Lower lobe of right lung (tissue), 2 donors: ENCODE results near the gene MRPS23. TPM values are rescaled to one million over a fixed set of nuclear protein-coding genes. Genes with fewer than 3 reads are reported as not detected.

Experiments used
- ATAC-seq, 2 donors: fragments of 200-7000 bp; cut with Tn5 transposase; one replicate each; pipeline ENCODE4 v1.9.1; 2020 to 2022; ENCODE audit warnings: mild to moderate bottlenecking in 2 of 2, moderate library complexity in 2 of 2
- DNase-seq: peaks from one replicate; pipeline ENCODE4 v3.0.0-alpha.2; 2020
- H3K27ac ChIP-seq: fragments of 200-600 bp; one replicate; pipeline ENCODE4 v1.8.0; 2022
- H3K27me3 ChIP-seq: fragments of 200-600 bp; one replicate; pipeline ENCODE4 v1.8.0; 2022; ENCODE audit warnings: low read depth
- H3K36me3 ChIP-seq: fragments of 200-600 bp; one replicate; pipeline ENCODE4 v1.8.0; 2022; ENCODE audit warnings: mild to moderate bottlenecking
- H3K4me1 ChIP-seq: fragments of 200-600 bp; one replicate; pipeline ENCODE4 v1.8.0; 2022
- H3K4me3 ChIP-seq: fragments of 200-600 bp; one replicate; pipeline ENCODE4 v1.8.0; 2022; ENCODE audit warnings: mild to moderate bottlenecking
- H3K9me3 ChIP-seq: fragments of 200-600 bp; one replicate; pipeline ENCODE4 v1.8.0; 2022
- intact Hi-C: fragments of 100-400 bp; cut with DNase I; formaldehyde crosslinking; loops from one replicate; pipeline ENCODE4 v1.11.0; 2022
- total RNA-seq: library from RNA; stranded (reverse); fragmentation: NEBNext Ultra II Directional; extraction: Animal tissue kit (Norgen Biotek cat#: 25700); gene quantifications from one replicate; pipeline ENCODE4 v1.2.1, GENCODE V29; 2021
- TF ChIP-seq, protein P1 (sequence below): fragments of 200-600 bp; IDR thresholded peaks from one replicate; pipeline ENCODE4 v1.8.0; 2022; ENCODE audit warnings: antibody characterized with exemption, mild to moderate bottlenecking
- donor health status: DM: no; HTN: yes; CAD: no; lungs with severe emphysema.

Gene MRPS23
- total RNA-seq, 1 donor from 2014 or later = 35.4 TPM

DNA sequence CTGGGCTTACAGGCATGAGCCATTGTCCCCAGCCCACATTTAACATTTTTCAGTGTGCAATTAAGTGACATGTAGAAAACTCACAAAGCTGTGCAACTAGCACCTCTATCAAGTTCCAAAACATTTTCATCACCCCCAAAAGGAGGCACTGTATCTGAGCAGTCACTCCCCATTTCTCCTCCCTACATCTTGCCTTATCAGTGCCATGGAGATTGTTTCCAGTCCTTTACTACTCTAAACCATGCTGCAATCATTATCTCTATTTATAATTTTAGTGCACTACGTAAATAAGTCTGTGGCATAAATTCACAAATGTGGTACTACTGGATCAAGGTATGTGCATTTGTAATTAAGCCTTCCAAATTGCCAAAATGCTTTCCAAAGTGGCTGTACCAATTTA lies 7.6 kb downstream of the MRPS23 start:
- Histone ChIP-seq H3K27ac (no peak overlapping the region), H3K27me3 (no peaks in the 10 kb centered on the region), H3K4me1 (peaks cover 8% of the 10 kb centered on the region), H3K4me3 (no peak overlapping the region), H3K9me3 (no peaks in the 10 kb centered on the region), H3K36me3 (peaks cover 79% of the 10 kb centered on the region)
- intact Hi-C loops = no loop called here
- DNase-seq = no peak
- TF ChIP-seq, protein P1, sequence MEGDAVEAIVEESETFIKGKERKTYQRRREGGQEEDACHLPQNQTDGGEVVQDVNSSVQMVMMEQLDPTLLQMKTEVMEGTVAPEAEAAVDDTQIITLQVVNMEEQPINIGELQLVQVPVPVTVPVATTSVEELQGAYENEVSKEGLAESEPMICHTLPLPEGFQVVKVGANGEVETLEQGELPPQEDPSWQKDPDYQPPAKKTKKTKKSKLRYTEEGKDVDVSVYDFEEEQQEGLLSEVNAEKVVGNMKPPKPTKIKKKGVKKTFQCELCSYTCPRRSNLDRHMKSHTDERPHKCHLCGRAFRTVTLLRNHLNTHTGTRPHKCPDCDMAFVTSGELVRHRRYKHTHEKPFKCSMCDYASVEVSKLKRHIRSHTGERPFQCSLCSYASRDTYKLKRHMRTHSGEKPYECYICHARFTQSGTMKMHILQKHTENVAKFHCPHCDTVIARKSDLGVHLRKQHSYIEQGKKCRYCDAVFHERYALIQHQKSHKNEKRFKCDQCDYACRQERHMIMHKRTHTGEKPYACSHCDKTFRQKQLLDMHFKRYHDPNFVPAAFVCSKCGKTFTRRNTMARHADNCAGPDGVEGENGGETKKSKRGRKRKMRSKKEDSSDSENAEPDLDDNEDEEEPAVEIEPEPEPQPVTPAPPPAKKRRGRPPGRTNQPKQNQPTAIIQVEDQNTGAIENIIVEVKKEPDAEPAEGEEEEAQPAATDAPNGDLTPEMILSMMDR = no peak
- ATAC-seq = no peak

DNA sequence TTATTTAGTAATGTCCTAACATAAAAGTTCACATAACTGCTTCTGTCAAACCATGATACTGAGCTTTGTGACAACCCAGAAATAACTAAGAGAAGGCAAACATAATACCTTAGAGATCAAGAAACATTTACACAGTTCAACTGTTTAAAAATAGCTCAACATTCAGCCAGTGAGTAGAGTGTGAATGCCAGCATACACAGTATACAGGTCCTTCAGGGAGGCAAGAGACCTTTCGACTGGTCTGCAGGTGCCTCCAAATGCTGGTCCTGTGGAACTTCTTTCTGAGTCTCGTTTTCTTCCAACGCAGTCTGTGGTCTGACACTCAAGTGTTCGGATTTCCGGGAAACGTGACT lies 10.3 kb downstream of the MRPS23 start:
- peak; percentile 59 to 74 for ATAC-seq
- TF ChIP-seq, protein P1 = no peak
- peaks cover 5% of the 10 kb centered on the region for H3K4me1 ChIP-seq
- no peak for DNase-seq
- no peak overlapping the region for H3K4me3 ChIP-seq
- no peaks in the 10 kb centered on the region for H3K27me3 ChIP-seq
- intact Hi-C loops = loop anchor here (10.0 kb wide), 1 partner anchor 705 kb away; no protein-coding TSS in a partner anchor
- H3K36me3 ChIP-seq = peaks cover 71% of the 10 kb centered on the region
- H3K27ac ChIP-seq = no peak overlapping the region
- H3K9me3 ChIP-seq = no peaks in the 10 kb centered on the region

DNA sequence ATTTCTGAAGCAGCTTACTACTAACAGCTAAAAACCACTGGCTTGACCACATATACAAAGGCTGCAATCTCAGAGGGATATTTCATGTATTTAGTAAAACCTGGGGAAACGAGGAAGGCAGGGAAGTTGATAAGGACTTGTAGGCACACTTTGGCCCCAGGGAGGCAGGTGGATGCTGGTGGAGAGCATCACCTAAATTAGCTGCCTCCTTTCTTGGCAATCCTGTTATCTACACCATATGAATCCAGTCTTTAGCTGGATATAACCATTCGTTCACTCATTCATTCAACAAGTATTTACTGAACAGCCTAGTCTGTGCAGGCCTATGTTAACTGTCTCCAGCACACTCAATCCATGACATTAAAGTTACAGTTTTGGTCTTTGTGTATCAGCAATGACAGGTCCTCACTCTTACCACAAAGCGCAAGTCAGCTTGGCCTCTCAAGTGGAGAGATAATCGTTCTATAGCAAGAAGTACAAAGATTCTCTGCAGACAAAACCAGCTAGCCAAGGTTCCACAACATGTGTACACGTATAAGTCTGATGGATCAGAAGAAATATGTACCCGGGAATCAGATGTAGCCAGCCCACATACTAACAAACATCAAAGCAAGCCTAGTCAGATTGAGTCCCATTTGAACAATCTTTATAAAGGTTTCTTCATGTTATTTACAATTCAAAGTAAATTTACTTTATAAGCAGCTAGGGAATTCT lies 10.8 kb downstream of the MRPS23 start:
- intact Hi-C loops = loop anchor here (10.0 kb wide), 1 partner anchor 704 kb away; no protein-coding TSS in a partner anchor
- Histone ChIP-seq H3K4me1 (peaks cover 5% of the 10 kb centered on the region), H3K27ac (no peak overlapping the region), H3K4me3 (no peak overlapping the region), H3K9me3 (no peaks in the 10 kb centered on the region), H3K27me3 (no peaks in the 10 kb centered on the region), H3K36me3 (peaks cover 66% of the 10 kb centered on the region)
- peak in 1 of 2 donors; percentile 38 for ATAC-seq
- TF ChIP-seq, protein P1 = no peak
- no peak for DNase-seq

DNA sequence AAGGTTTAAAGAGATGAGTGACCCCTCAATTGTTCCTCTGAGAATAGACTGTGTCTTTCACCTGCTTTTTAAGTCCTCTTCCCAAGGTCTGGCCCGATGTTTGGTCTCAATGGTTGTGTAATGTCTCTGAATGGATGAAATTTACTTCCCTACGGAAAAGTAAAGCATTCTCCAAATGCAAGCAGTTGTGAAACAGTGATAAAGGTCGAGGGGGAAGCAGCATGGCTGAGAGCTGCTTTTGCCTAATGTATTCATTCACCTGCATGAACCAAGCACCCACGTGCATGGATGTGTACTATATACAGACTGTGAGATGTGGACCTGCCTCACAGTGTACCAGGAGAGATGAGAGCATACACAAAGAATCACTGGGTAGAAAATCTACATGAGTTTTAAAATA lies 11.4 kb downstream of the MRPS23 start:
- TF ChIP-seq, protein P1 = no peak
- no peak overlapping the region for H3K27ac ChIP-seq
- H3K36me3 ChIP-seq = peaks cover 61% of the 10 kb centered on the region

DNA sequence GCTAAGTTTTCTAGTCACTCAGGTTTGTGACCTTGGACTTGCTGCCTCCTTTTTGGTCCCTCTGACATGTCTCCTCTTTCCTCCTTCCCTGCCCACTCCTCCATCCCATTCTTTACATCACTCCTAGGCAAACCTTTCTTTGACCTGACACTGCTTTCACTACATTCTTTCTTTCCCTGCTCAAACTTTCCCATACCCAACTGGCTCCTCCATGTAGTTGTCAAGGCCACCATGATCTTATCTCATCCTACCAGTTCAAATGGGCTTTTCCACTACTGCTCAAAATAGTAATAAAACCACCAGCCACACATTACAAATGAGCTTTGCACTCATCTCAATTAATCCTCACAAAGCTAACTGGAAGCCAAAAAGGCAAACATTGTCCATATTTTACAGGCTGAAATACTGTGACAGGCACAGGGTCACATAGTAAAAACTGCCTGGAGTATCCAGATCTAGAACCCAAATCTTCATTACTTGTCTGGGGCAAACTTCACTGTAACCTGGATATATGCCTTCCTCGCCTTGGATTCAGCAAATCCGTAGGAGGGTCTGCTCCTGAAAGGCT lies 14.4 kb downstream of the MRPS23 start:
- H3K4me1 ChIP-seq = peaks cover 20% of the 10 kb centered on the region
- H3K36me3 ChIP-seq = peaks cover 34% of the 10 kb centered on the region
- intact Hi-C loops = loop anchor here (10.0 kb wide), 1 partner anchor 701 kb away; no protein-coding TSS in a partner anchor
- no peaks in the 10 kb centered on the region for H3K27me3 ChIP-seq
- ATAC-seq = no peak
- no peaks in the 10 kb centered on the region for H3K9me3 ChIP-seq
- no peak overlapping the region for H3K4me3 ChIP-seq
- DNase-seq = no peak
- TF ChIP-seq, protein P1 = no peak
- no peak overlapping the region for H3K27ac ChIP-seq

More for the DNA sequence above, 11.4 kb downstream of the MRPS23 start:
- Histone ChIP-seq H3K9me3 (no peaks in the 10 kb centered on the region), H3K4me3 (no peak overlapping the region), H3K4me1 (peaks cover 6% of the 10 kb centered on the region), H3K27me3 (no peaks in the 10 kb centered on the region)
- ATAC-seq (no peak), DNase-seq (no peak)
- intact Hi-C loops = loop anchor here (10.0 kb wide), 1 partner anchor 704 kb away; no protein-coding TSS in a partner anchor
